WERI-Rb-1 (cell line): Measurements from ENCODE around the gene RNASEL.
"Not testable (repeated sequence)": the region's sequence is repeated elsewhere in the genome, so short reads cannot be mapped to it uniquely, and the experiment has no call there.

Experiments used
- DNase-seq: peaks from one replicate; pipeline ENCODE4 v3.0.0-alpha.2; 2020
- H3K27ac ChIP-seq: fragments of 250-450 bp; sonication (Bioruptor Pico); 2 replicates; pipeline ENCODE4 v1.5.1; 2020; ENCODE audit warnings: mild to moderate bottlenecking, moderate library complexity
- H3K27me3 ChIP-seq: fragments of 250-450 bp; sonication (Bioruptor Pico); 2 replicates; pipeline ENCODE4 v1.5.1; 2021; ENCODE audit warnings: mild to moderate bottlenecking, low read depth, moderate library complexity; ENCODE audit not compliant: insufficient read depth, severe bottlenecking
- H3K36me3 ChIP-seq: fragments of 250-450 bp; sonication (Bioruptor Pico); 2 replicates; pipeline ENCODE4 v1.5.1; 2020; ENCODE audit warnings: mild to moderate bottlenecking, moderate library complexity
- H3K4me3 ChIP-seq: 2 replicates; pipeline ENCODE4 v1.5.1; 2011; ENCODE audit warnings: low read depth, mild to moderate bottlenecking, control low read depth, low read length
- H3K9me3 ChIP-seq: fragments of 250-450 bp; sonication (Bioruptor Pico); 2 replicates; pipeline ENCODE4 v1.5.1; 2021; ENCODE audit warnings: mild to moderate bottlenecking, moderate library complexity; ENCODE audit not compliant: severe bottlenecking
- TF ChIP-seq, protein P1 (sequence below): IDR thresholded peaks from 2 replicates; pipeline ENCODE4 v1.5.1; 2011; ENCODE audit warnings: low read depth, mild to moderate bottlenecking, control low read depth, inconsistent platforms, low read length

Gene RNASEL

GRCh38 chr1:182633657-182634281 is 44.7 kb upstream of the RNASEL start:
- Histone ChIP-seq H3K4me3 (peak overlapping the region; percentile 2; the same call in 1 of the 2 replicates), H3K9me3 (no peaks in the 10 kb centered on the region), H3K36me3 (no peaks in the 10 kb centered on the region), H3K27me3 (no peaks in the 10 kb centered on the region), H3K27ac (peak overlapping the region; percentile 96)
- peak; percentile 90 for DNase-seq
- TF ChIP-seq, protein P1, sequence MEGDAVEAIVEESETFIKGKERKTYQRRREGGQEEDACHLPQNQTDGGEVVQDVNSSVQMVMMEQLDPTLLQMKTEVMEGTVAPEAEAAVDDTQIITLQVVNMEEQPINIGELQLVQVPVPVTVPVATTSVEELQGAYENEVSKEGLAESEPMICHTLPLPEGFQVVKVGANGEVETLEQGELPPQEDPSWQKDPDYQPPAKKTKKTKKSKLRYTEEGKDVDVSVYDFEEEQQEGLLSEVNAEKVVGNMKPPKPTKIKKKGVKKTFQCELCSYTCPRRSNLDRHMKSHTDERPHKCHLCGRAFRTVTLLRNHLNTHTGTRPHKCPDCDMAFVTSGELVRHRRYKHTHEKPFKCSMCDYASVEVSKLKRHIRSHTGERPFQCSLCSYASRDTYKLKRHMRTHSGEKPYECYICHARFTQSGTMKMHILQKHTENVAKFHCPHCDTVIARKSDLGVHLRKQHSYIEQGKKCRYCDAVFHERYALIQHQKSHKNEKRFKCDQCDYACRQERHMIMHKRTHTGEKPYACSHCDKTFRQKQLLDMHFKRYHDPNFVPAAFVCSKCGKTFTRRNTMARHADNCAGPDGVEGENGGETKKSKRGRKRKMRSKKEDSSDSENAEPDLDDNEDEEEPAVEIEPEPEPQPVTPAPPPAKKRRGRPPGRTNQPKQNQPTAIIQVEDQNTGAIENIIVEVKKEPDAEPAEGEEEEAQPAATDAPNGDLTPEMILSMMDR, result no peak

- Histone ChIP-seq H3K4me3 (no peak overlapping the region), H3K36me3 (no peaks in the 10 kb centered on the region), H3K27ac (peak overlapping the region; percentile 96), H3K9me3 (no peaks in the 10 kb centered on the region), H3K27me3 (no peaks in the 10 kb centered on the region)
- DNase-seq, result no peak
- TF ChIP-seq, protein P1, result no peak
Observed at GRCh38 chr1:182633031-182633430, 44.0 kb upstream of the RNASEL start.

DNA sequence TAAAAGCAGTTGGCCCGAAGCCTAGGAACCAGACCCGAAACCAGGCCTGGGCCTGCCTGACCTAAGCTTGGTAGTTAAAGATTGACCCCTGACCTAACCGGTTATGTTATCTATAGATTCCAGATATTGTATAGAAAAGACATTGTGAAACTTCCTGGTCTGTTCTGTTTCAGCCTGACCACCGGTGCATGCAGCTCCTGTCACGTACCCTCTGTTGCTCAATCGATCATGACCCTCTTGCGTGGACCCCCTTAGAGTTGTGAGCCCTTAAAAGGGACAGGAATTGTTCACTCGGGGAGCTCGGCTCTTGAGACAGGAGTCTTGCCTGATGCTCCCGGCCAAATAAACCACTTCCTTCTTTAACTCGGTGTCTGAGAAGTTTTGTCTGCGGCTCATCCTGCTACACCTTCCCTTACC is 43.4 kb upstream of the RNASEL start:
- H3K36me3 ChIP-seq, H3K27me3 ChIP-seq, H3K9me3 ChIP-seq, H3K27ac ChIP-seq, H3K4me3 ChIP-seq, DNase-seq: not testable (repeated sequence)

GRCh38 chr1:182631954-182632353 is 42.9 kb upstream of the RNASEL start:
- H3K27me3 ChIP-seq, result no peaks in the 10 kb centered on the region
- no peak for DNase-seq
- no peak overlapping the region for H3K4me3 ChIP-seq
- H3K9me3 ChIP-seq, result no peaks in the 10 kb centered on the region
- no peaks in the 10 kb centered on the region for H3K36me3 ChIP-seq
- TF ChIP-seq, protein P1, result no peak
- no peak overlapping the region for H3K27ac ChIP-seq

- Histone ChIP-seq H3K27ac (no peak overlapping the region), H3K4me3 (no peak overlapping the region), H3K9me3 (no peaks in the 10 kb centered on the region), H3K27me3 (no peaks in the 10 kb centered on the region), H3K36me3 (no peaks in the 10 kb centered on the region)
- no peak for DNase-seq
- TF ChIP-seq, protein P1, result no peak
Observed at GRCh38 chr1:182631053-182631677, 42.1 kb upstream of the RNASEL start.

DNA sequence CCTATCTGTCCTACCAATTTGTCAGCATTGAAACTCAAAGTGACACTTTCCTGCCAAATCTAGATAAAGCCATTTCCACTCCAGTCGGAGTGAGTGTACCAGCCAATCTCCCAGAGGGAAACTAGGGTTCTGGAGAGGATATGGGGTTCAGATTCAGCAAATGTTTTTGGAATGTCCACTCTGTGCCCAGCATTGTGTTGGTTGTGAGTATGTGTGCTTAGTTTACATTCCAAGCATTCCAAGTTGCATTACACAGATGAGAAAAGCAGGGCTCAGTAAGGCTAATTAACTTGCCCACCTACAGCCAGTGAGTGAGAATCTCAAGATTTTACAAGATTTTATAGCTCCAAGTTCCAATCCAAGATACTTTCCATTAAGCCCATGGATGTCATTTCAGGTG is 41.5 kb upstream of the RNASEL start:
- Histone ChIP-seq H3K27ac (no peak overlapping the region), H3K27me3 (no peaks in the 10 kb centered on the region), H3K9me3 (no peaks in the 10 kb centered on the region), H3K4me3 (no peak overlapping the region), H3K36me3 (no peaks in the 10 kb centered on the region)
- TF ChIP-seq, protein P1, result no peak
- DNase-seq, result no peak
